A549 (cell line): ENCODE results near the gene FAM180A. TPM values are rescaled to one million over a fixed set of nuclear protein-coding genes. Genes with fewer than 3 reads are reported as not detected.

ENCODE experiments used
- ATAC-seq, 2 experiments: fragments of 200-7000 bp in 1 of 2; fragments of >200 bp in 1 of 2; cut with Nextera tagmentation in 1 of 2; cut with Tn5 transposase in 1 of 2; 3 replicates each; pipeline versions ENCODE4 v1.8.0 to v1.9.1; 2018 to 2020; ENCODE audit warnings: mild to moderate bottlenecking in 1 of 2, moderate library complexity in 1 of 2
- CTCF ChIA-PET: fragments of 300-600 bp; sonication (Branson Sonifier 250); formaldehyde crosslinking; extraction: SDS; loops from one replicate; lab custom pipeline; 2021; ENCODE audit warnings: antibody characterized with exemption, inconsistent platforms; lab: Yijun Ruan, JAX
- POLR2A ChIA-PET: fragments of 350-600 bp; formaldehyde crosslinking; extraction: SDS; loops from one replicate; lab custom pipeline; 2021; ENCODE audit warnings: antibody characterized with exemption, inconsistent platforms; lab: Yijun Ruan, JAX
- DNase-seq, 2 experiments: peaks; one replicate each; pipeline versions ENCODE4 v3.0.0 to v3.0.0-alpha.2; 2011 to 2016; ENCODE audit warnings: low read depth in 1 of 2, low spot score in 1 of 2
- FAIRE-seq: peaks from 2 replicates; lab custom pipeline; 2011; peaks lifted over from hg19 to GRCh38; lab: Jason Lieb, UNC
- H3K27ac ChIP-seq, 2 experiments: fragments of >200 bp; sonication (Bioruptor Twin); formaldehyde crosslinking; 3 replicates each; pipeline ENCODE4 v1.5.1; 2016 to 2017
- H3K4me1 ChIP-seq: fragments of >200 bp; sonication (Bioruptor Twin); formaldehyde crosslinking; 3 replicates; pipeline ENCODE4 v1.6.1; 2016
- H3K4me2 ChIP-seq: fragments of >200 bp; sonication (Bioruptor Twin); formaldehyde crosslinking; 3 replicates; pipeline ENCODE4 v1.6.1; 2016
- H3K4me3 ChIP-seq: fragments of >200 bp; sonication (Bioruptor Twin); formaldehyde crosslinking; 3 replicates; pipeline ENCODE4 v1.5.1; 2016
- H3K9me3 ChIP-seq: fragments of >200 bp; sonication (Bioruptor Twin); formaldehyde crosslinking; 3 replicates; pipeline ENCODE4 v1.6.1; 2016
- BHLHE40 ChIP-seq: IDR thresholded peaks from 2 replicates; pipeline ENCODE4 v1.6.1; 2012; ENCODE audit warnings: low read depth, low read length, inconsistent platforms
- CEBPB ChIP-seq, 2 experiments: fragments of >200 bp in 1 of 2; sonication (Bioruptor Twin) in 1 of 2; formaldehyde crosslinking in 1 of 2; IDR thresholded peaks; 2 replicates each; pipeline ENCODE4 v1.6.1; 2012 to 2016
- CHD4 ChIP-seq: fragments of 200-600 bp; sonication (generic); IDR thresholded peaks from 2 replicates; pipeline ENCODE4 v1.6.1; 2016; ENCODE audit warnings: antibody characterized with exemption, mild to moderate bottlenecking, borderline replicate concordance
- FOXS1 ChIP-seq: fragments of 250-450 bp; sonication (Bioruptor Pico); IDR thresholded peaks from 2 replicates; pipeline ENCODE4 v1.5.0; 2020; ENCODE audit warnings: mild to moderate bottlenecking, moderate library complexity
- HOXB13 ChIP-seq: fragments of 250-450 bp; sonication (Bioruptor Pico); IDR thresholded peaks from 2 replicates; pipeline ENCODE4 v1.5.0; 2020; ENCODE audit warnings: low read depth, mild to moderate bottlenecking, moderate library complexity
- JUN ChIP-seq, 2 experiments: fragments of >200 bp; sonication (Bioruptor Twin); formaldehyde crosslinking; IDR thresholded peaks; 2 replicates in 1 of 2; 3 replicates in 1 of 2; pipeline ENCODE4 v1.6.1; 2016 to 2017
- JUNB ChIP-seq: fragments of >200 bp; sonication (Bioruptor Twin); formaldehyde crosslinking; IDR thresholded peaks from 2 replicates; pipeline ENCODE4 v1.6.1; 2016
- KDM5A ChIP-seq: fragments of 200-600 bp; sonication (generic); IDR thresholded peaks from 2 replicates; pipeline ENCODE4 v1.6.1; 2016; ENCODE audit warnings: antibody characterized with exemption, mild to moderate bottlenecking
- MAFK ChIP-seq: fragments of 450-650 bp; IDR thresholded peaks from 2 replicates; pipeline ENCODE4 v1.6.1; 2014; ENCODE audit not compliant: partially characterized antibody
- RARB ChIP-seq: fragments of 250-450 bp; sonication (Bioruptor Pico); IDR thresholded peaks from 2 replicates; pipeline ENCODE4 v1.8.0; 2021; ENCODE audit warnings: mild to moderate bottlenecking, moderate library complexity
- RNF2 ChIP-seq: fragments of 200-600 bp; sonication (generic); IDR thresholded peaks from 2 replicates; pipeline ENCODE4 v1.6.1; 2016; ENCODE audit warnings: low read depth, mild to moderate bottlenecking, antibody characterized with exemption, moderate library complexity, borderline replicate concordance
- TFCP2L1 ChIP-seq: fragments of 250-450 bp; sonication (Bioruptor Pico); IDR thresholded peaks from 2 replicates; pipeline ENCODE4 v1.5.0; 2021; ENCODE audit warnings: mild to moderate bottlenecking
- ZC3H11A ChIP-seq: fragments of 450-650 bp; IDR thresholded peaks from 2 replicates; pipeline ENCODE4 v1.6.1; 2014; ENCODE audit warnings: antibody characterized with exemption, mild to moderate bottlenecking
- ZNF302 ChIP-seq: fragments of 250-450 bp; sonication (Bioruptor Pico); IDR thresholded peaks from 2 replicates; pipeline ENCODE4 v1.9.0; 2021; ENCODE audit warnings: inconsistent platforms, mild to moderate bottlenecking, moderate library complexity
- WGBS: methylation state at CpG from one replicate; pipeline ENCODE4 v1.1.6; 2017; ENCODE audit errors: missing lambda C conversion rate; 5-methylcytosine and 5-hydroxymethylcytosine counted together
- polyA plus RNA-seq, 4 experiments: library from polyadenylated mRNA; depleted of rRNA in 3 of 4; stranded (reverse); fragments of >200 nt; fragmentation: RNase III in 1 of 4; extraction: RNeasy Plus Mini Kit Qiagen cat#74134 plus additional on column Dnase treatment in 1 of 4; gene quantifications; 2 replicates in 3 of 4; 3 replicates in 1 of 4; pipeline ENCODE4 v1.2.3, GENCODE V29; 2011 to 2017
- TF ChIP-seq, protein P1 (sequence below): fragments of 250-450 bp; sonication (Bioruptor Pico); IDR thresholded peaks from 2 replicates; pipeline ENCODE4 v1.5.0; 2021; ENCODE audit warnings: mild to moderate bottlenecking, moderate library complexity, borderline replicate concordance
- TF ChIP-seq, protein P2 (sequence below): fragments of >200 bp; sonication (Bioruptor Twin); formaldehyde crosslinking; IDR thresholded peaks from 3 replicates; pipeline ENCODE4 v1.6.1; 2016

FAM180A gene
- polyA plus RNA-seq, 2 of the 4 experiments (the other 2 are of a cell fraction) = not detected

DNA sequence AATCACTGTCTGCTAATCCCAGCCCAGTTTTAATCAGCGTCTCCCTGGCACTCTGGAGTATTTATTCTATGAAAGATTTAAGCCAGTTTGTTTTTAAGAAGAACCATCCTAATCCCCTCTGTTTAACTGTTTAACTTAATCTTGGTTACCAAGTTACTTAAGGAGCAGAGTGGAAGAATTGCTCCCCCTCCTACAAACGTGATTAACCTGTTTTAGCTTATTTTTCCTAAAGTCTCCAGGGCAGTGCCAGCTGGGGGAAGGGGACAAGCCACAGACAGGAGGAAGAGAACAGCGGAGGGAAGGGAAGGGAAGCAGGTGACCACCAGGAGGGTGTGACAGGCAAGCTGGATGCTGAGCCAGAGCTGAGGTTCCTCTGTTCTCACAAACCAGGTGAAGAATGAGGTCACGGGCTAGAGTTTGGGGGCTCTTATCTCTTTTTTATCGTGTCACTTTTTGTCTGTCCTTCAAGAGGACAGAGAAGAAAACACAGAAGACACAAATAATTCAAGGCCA lies 22.3 kb downstream of the FAM180A start:
- H3K4me2 ChIP-seq = no peak overlapping the region
- no peak overlapping the region for H3K27ac ChIP-seq
- no peaks in the 10 kb centered on the region for H3K4me1 ChIP-seq
- H3K4me3 ChIP-seq = no peak overlapping the region
- H3K9me3 ChIP-seq = no peaks in the 10 kb centered on the region
- no peak for ATAC-seq
- TF ChIP-seq HOXB13 (CRISPR knock-in tag) (no peak), JUN (IDR thresholded peaks at IDR 0.05) (no peak), ZNF302 (CRISPR knock-in tag) (no peak), TFCP2L1 (no peak), JUNB (no peak)
- TF ChIP-seq, protein P1, sequence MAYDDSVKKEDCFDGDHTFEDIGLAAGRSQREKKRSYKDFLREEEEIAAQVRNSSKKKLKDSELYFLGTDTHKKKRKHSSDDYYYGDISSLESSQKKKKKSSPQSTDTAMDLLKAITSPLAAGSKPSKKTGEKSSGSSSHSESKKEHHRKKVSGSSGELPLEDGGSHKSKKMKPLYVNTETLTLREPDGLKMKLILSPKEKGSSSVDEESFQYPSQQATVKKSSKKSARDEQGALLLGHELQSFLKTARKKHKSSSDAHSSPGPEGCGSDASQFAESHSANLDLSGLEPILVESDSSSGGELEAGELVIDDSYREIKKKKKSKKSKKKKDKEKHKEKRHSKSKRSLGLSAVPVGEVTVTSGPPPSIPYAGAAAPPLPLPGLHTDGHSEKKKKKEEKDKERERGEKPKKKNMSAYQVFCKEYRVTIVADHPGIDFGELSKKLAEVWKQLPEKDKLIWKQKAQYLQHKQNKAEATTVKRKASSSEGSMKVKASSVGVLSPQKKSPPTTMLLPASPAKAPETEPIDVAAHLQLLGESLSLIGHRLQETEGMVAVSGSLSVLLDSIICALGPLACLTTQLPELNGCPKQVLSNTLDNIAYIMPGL (CRISPR knock-in tag) = no peak
- TF ChIP-seq, all 56 proteins: peak for 0
- WGBS = 40% methylated on average over 5 of the region's 5 CpGs
- CTCF ChIA-PET = interaction anchor here (0.9 to 2.4 kb wide), 3 partner anchors 8 to 19 kb away, joined by 3 to 6 read pairs (median 4); no protein-coding TSS in a partner anchor
- POLR2A ChIA-PET = no interaction called here
- DNase-seq (no peak), FAIRE-seq (no peak)

DNA sequence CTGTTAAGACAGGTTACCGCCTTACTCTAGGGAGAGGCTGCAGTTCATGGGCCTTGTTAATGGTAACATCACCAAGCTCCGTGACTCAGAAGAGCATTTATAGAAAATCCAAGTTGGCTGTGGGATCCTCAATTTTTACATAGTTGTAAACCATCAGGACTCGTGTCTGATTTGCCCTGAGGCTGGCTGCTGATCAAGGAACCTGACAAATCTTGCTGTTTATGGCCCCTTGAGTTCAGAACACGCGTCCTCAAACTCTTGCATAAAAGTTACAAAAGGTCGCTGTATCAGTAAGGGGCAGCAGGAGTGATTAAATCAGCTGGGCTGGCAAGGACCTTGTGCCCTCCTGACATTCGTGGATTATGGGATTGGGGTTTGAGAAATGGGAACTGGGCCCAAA lies 25.2 kb downstream of the FAM180A start:
- FAIRE-seq = no peak
- POLR2A ChIA-PET = no interaction called here
- H3K4me1 ChIP-seq = no peaks in the 10 kb centered on the region
- no peak for ATAC-seq
- WGBS = 73% methylated on average over 7 of the region's 7 CpGs
- no peak for TF ChIP-seq CHD4
- TF ChIP-seq, all 56 proteins: peak for 0
- Histone ChIP-seq H3K4me2 (no peak overlapping the region), H3K27ac (no peak overlapping the region), H3K9me3 (no peaks in the 10 kb centered on the region), H3K4me3 (no peak overlapping the region)
- no peak for DNase-seq
- CTCF ChIA-PET = interaction anchor here (0.9 to 3.6 kb wide), 2 partner anchors 12 to 18 kb away, joined by 4 to 14 read pairs; no protein-coding TSS in a partner anchor

GRCh38 chr7:135721198-135721820 lies 27.3 kb downstream of the FAM180A start:
- FAIRE-seq (no peak), ATAC-seq (no peak), DNase-seq (no peak)
- no peak overlapping the region for H3K4me2 ChIP-seq
- no peaks in the 10 kb centered on the region for H3K9me3 ChIP-seq
- H3K4me3 ChIP-seq = no peak overlapping the region
- ChIA-PET CTCF (interaction anchor here (0.6 to 3.6 kb wide), 4 partner anchors 10 to 956 kb away, joined by 4 to 14 read pairs (median 5); no protein-coding TSS in a partner anchor), POLR2A (no interaction called here)
- peaks cover 9% of the 10 kb centered on the region for H3K4me1 ChIP-seq
- no peak for TF ChIP-seq ZC3H11A
- H3K27ac ChIP-seq = no peak overlapping the region
- WGBS = 91% methylated on average over 14 of the region's 21 CpGs

DNA sequence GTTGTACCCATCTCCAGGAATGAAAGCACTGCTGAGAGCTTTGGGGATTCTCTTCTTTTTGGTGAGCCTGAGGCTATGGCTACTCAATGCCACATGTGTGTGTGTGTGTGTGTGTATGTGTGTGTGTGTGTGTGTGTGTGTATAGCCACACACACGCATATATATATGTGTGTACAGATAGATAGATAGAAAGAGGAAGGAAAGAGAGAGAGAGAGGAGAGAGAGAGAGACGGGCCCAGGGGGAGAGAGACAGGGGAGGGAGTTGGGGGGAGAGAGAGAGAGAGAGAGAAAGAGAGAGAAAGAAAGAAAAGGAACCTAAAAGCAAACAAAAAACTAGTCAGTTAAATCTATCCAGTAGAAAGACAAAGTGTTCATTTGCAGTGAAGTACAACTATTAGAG lies 28.9 kb downstream of the FAM180A start:
- Histone ChIP-seq H3K4me1 (peaks cover 19% of the 10 kb centered on the region), H3K4me3 (no peak overlapping the region), H3K27ac (no peak overlapping the region), H3K9me3 (no peaks in the 10 kb centered on the region), H3K4me2 (no peak overlapping the region)
- ChIA-PET POLR2A (no interaction called here), CTCF (interaction anchor here (1.5 to 1.6 kb wide), 2 partner anchors 8 to 26 kb away, joined by 3 to 4 read pairs; no protein-coding TSS in a partner anchor)
- no peak for ATAC-seq
- WGBS = 31% methylated on average over 2 of the region's 2 CpGs
- FAIRE-seq = no peak
- DNase-seq = no peak
- TF ChIP-seq MAFK (no peak), HOXB13 (CRISPR knock-in tag) (no peak), RARB (CRISPR knock-in tag) (no peak), FOXS1 (CRISPR knock-in tag) (no peak), CEBPB (IDR thresholded peaks at IDR 0.05) (no peak), RNF2 (no peak), BHLHE40 (no peak), KDM5A (no peak)
- TF ChIP-seq, protein P2, sequence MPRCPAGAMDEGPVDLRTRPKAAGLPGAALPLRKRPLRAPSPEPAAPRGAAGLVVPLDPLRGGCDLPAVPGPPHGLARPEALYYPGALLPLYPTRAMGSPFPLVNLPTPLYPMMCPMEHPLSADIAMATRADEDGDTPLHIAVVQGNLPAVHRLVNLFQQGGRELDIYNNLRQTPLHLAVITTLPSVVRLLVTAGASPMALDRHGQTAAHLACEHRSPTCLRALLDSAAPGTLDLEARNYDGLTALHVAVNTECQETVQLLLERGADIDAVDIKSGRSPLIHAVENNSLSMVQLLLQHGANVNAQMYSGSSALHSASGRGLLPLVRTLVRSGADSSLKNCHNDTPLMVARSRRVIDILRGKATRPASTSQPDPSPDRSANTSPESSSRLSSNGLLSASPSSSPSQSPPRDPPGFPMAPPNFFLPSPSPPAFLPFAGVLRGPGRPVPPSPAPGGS = no peak
- TF ChIP-seq, all 56 proteins: peak for 0
